SIG-M5 treated with dmso at 0.1 percent for 504 hours (cell line): ENCODE results near the gene MGMT.

Source experiments
- DNase-seq: peaks from one replicate; lab custom pipeline; 2025; ENCODE audit not compliant: unreplicated experiment; lab: John Stamatoyannopoulos, UW

MGMT gene

GRCh38 chr10:129494176-129494575 is 27.1 kb downstream of the MGMT start:
- no peak for DNase-seq

- no peak for DNase-seq
Measured at GRCh38 chr10:129494740-129495139, 27.7 kb downstream of the MGMT start.

GRCh38 chr10:129495256-129495655 is 28.2 kb downstream of the MGMT start:
- no peak for DNase-seq

- no peak for DNase-seq
Measured at GRCh38 chr10:129495698-129496097, 28.7 kb downstream of the MGMT start.

- DNase-seq = no peak
Measured at GRCh38 chr10:129497013-129497412, 30.0 kb downstream of the MGMT start.

- DNase-seq = no peak
Measured at GRCh38 chr10:129498680-129499079, 31.6 kb downstream of the MGMT start.

GRCh38 chr10:129500617-129501339 is 33.7 kb downstream of the MGMT start:
- no peak for DNase-seq

GRCh38 chr10:129501652-129502436 is 34.8 kb downstream of the MGMT start:
- no peak for DNase-seq

- no peak for DNase-seq
Measured at GRCh38 chr10:129502448-129502847, 35.4 kb downstream of the MGMT start.

- DNase-seq = no peak
Measured at GRCh38 chr10:129505500-129506075, 38.5 kb downstream of the MGMT start.

- no peak for DNase-seq
Measured at GRCh38 chr10:129506101-129506797, 39.2 kb downstream of the MGMT start.

GRCh38 chr10:129507216-129507889 is 40.3 kb downstream of the MGMT start:
- no peak for DNase-seq

- DNase-seq = no peak
Measured at GRCh38 chr10:129509155-129509554, 42.1 kb downstream of the MGMT start.

GRCh38 chr10:129509835-129510234 is 42.8 kb downstream of the MGMT start:
- DNase-seq = no peak

GRCh38 chr10:129511086-129511485 is 44.0 kb downstream of the MGMT start:
- DNase-seq = no peak

- DNase-seq = no peak
Measured at GRCh38 chr10:129511758-129512157, 44.7 kb downstream of the MGMT start.

- no peak for DNase-seq
Measured at GRCh38 chr10:129513312-129513711, 46.3 kb downstream of the MGMT start.

- DNase-seq = no peak
Measured at GRCh38 chr10:129514568-129515451, 47.8 kb downstream of the MGMT start.

GRCh38 chr10:129516846-129517679 is 50.0 kb downstream of the MGMT start:
- DNase-seq = no peak
